HepG2 (cell line): ENCODE data around the gene SLC12A5. TPM values are rescaled to one million over a fixed set of nuclear protein-coding genes. Genes with fewer than 3 reads are reported as not detected.

Source experiments
- ATAC-seq: fragments of 200-7000 bp; cut with Tn5 transposase; 3 replicates; pipeline ENCODE4 v1.9.1; 2020; ENCODE audit warnings: mild to moderate bottlenecking, moderate library complexity
- BruUV-seq: library from RNA; stranded (reverse); fragments of 400-500 nt; replicated peaks from 2 replicates; lab custom pipeline; 2021; lab: Mats Ljungman, UMichigan
- CTCF ChIA-PET: fragments of 300-600 bp; formaldehyde crosslinking; extraction: SDS; loops from one replicate; lab custom pipeline; 2021; ENCODE audit warnings: low total read pairs, inconsistent platforms, low intra/inter-chr PET ratio; lab: Yijun Ruan, JAX
- POLR2A ChIA-PET: fragments of 350-600 bp; sonication (Branson Sonifier 250); formaldehyde crosslinking; loops from one replicate; lab custom pipeline; 2020; ENCODE audit warnings: antibody characterized with exemption, inconsistent platforms; lab: Yijun Ruan, JAX
- DNase-seq: peaks from one replicate; pipeline ENCODE4 v3.0.0-alpha.2; 2015; ENCODE audit warnings: low spot score
- FAIRE-seq: peaks from 3 replicates; lab custom pipeline; 2011; peaks lifted over from hg19 to GRCh38; lab: Jason Lieb, UNC
- H2AFZ ChIP-seq: one replicate; pipeline ENCODE4 v1.6.1; 2011; ENCODE audit warnings: low read length, inconsistent platforms
- H3K27ac ChIP-seq: fragments of 300-600 bp; 3 replicates; pipeline ENCODE4 v1.8.0; 2011; ENCODE audit warnings: mixed run types, mild to moderate bottlenecking, mixed read lengths, low read length, inconsistent platforms; ENCODE audit not compliant: insufficient read depth; ENCODE audit errors: extremely low read length
- H3K27me3 ChIP-seq, 2 experiments: fragments of 200-600 bp in 1 of 2; 2 replicates in 1 of 2; 3 replicates in 1 of 2; pipeline versions ENCODE4 v1.6.0 to v1.8.0; 2011; ENCODE audit warnings: low read length in 2 of 2, mild to moderate bottlenecking in 2 of 2, moderate library complexity in 2 of 2, inconsistent platforms in 1 of 2; ENCODE audit not compliant: insufficient read depth in 2 of 2, control insufficient read depth in 1 of 2
- H3K36me3 ChIP-seq, 2 experiments: fragments of 200-600 bp in 1 of 2; replicated peaks in 1 of 2; 2 replicates in 1 of 2; 3 replicates in 1 of 2; pipeline versions ENCODE4 v1.5.1 to v1.8.0; 2011; ENCODE audit warnings: low read length in 2 of 2, inconsistent platforms in 1 of 2; ENCODE audit not compliant: insufficient read depth in 2 of 2, control insufficient read depth in 1 of 2
- H3K4me1 ChIP-seq: 2 replicates; pipeline ENCODE4 v1.5.1; 2012; ENCODE audit warnings: low read length, inconsistent platforms; ENCODE audit not compliant: insufficient read depth
- H3K4me2 ChIP-seq: 2 replicates; pipeline ENCODE4 v1.6.0; 2011; ENCODE audit warnings: low read depth, low read length, inconsistent platforms
- H3K4me3 ChIP-seq, 3 experiments: fragments of 200-600 bp in 1 of 3; sonication (generic), shearing (Covaris generic) in 1 of 3; replicated peaks in 1 of 3; 2 replicates each; pipeline ENCODE4 v1.5.1; 2011 to 2016; ENCODE audit warnings: low read length in 3 of 3, inconsistent platforms in 2 of 3, low read depth in 2 of 3, mild to moderate bottlenecking in 2 of 3, control low read depth in 1 of 3, mixed read lengths in 1 of 3; ENCODE audit not compliant: insufficient read depth in 1 of 3
- H3K79me2 ChIP-seq: one replicate; pipeline ENCODE4 v1.6.1; 2011; ENCODE audit warnings: low read length, inconsistent platforms; ENCODE audit not compliant: insufficient read depth
- H3K9ac ChIP-seq: 2 replicates; pipeline ENCODE4 v1.6.0; 2011; ENCODE audit warnings: mild to moderate bottlenecking, low read depth, low read length, inconsistent platforms; ENCODE audit not compliant: insufficient read depth
- H3K9me3 ChIP-seq: 2 replicates; pipeline ENCODE4 v1.5.1; 2012; ENCODE audit warnings: mild to moderate bottlenecking, low read length
- H4K20me1 ChIP-seq: 2 replicates; pipeline ENCODE4 v1.6.0; 2011; ENCODE audit warnings: inconsistent platforms, mild to moderate bottlenecking, low read length, moderate library complexity; ENCODE audit not compliant: insufficient read depth
- ATAD3A ChIP-seq: sonication (generic); formaldehyde crosslinking; IDR thresholded peaks from 2 replicates; pipeline ENCODE4 v1.4.0; 2020; ENCODE audit warnings: missing genetic modification reagents
- EZH2 ChIP-seq: conservative IDR thresholded peaks from 2 replicates; pipeline ENCODE4 v1.6.1; 2012; ENCODE audit warnings: mild to moderate bottlenecking, low read depth, low read length, moderate library complexity
- GTF3A ChIP-seq: sonication (generic); formaldehyde crosslinking; conservative IDR thresholded peaks from 2 replicates; pipeline ENCODE4 v1.4.0; 2020; ENCODE audit warnings: mild to moderate bottlenecking, missing genetic modification reagents
- IKZF4 ChIP-seq: sonication (generic); formaldehyde crosslinking; IDR thresholded peaks from 2 replicates; pipeline ENCODE4 v1.5.1; 2020; ENCODE audit warnings: borderline replicate concordance, mild to moderate bottlenecking, low read depth, missing genetic modification reagents; ENCODE audit errors: not compliant biosample characterization
- MTA3 ChIP-seq: sonication (generic); formaldehyde crosslinking; IDR thresholded peaks from 2 replicates; pipeline ENCODE4 v1.4.0; 2020; ENCODE audit warnings: missing genetic modification reagents
- NCOA5 ChIP-seq: sonication (generic); formaldehyde crosslinking; IDR thresholded peaks from 2 replicates; pipeline ENCODE4 v1.4.0; 2020; ENCODE audit warnings: missing genetic modification reagents
- SAP130 ChIP-seq: IDR thresholded peaks from 2 replicates; pipeline ENCODE4 v1.6.1; 2016; ENCODE audit warnings: low read depth
- SRY ChIP-seq: sonication (generic); formaldehyde crosslinking; IDR thresholded peaks from 2 replicates; pipeline ENCODE4 v1.8.0; 2022; ENCODE audit warnings: mild to moderate bottlenecking, missing genetic modification reagents
- WIZ ChIP-seq: sonication (generic); formaldehyde crosslinking; IDR thresholded peaks from 2 replicates; pipeline ENCODE4 v1.5.1; 2020; ENCODE audit warnings: mild to moderate bottlenecking, missing genetic modification reagents
- ZFY ChIP-seq: sonication (generic); formaldehyde crosslinking; IDR thresholded peaks from 2 replicates; pipeline ENCODE4 v1.4.0; 2020; ENCODE audit warnings: missing genetic modification reagents
- ZNF326 ChIP-seq: sonication (generic); formaldehyde crosslinking; IDR thresholded peaks from 2 replicates; pipeline ENCODE4 v1.4.0; 2020; ENCODE audit warnings: missing genetic modification reagents, borderline replicate concordance
- ZNF383 ChIP-seq: sonication (generic); formaldehyde crosslinking; IDR thresholded peaks from 2 replicates; pipeline ENCODE4 v1.4.0; 2020; ENCODE audit warnings: missing genetic modification reagents, mild to moderate bottlenecking, borderline replicate concordance
- ZNF768 ChIP-seq: sonication (generic); formaldehyde crosslinking; IDR thresholded peaks from 2 replicates; pipeline ENCODE4 v1.4.0; 2020; ENCODE audit warnings: missing genetic modification reagents
- ZNF788 ChIP-seq: sonication (generic); formaldehyde crosslinking; IDR thresholded peaks from 2 replicates; pipeline ENCODE4 v1.5.0; 2020; ENCODE audit warnings: mild to moderate bottlenecking, missing genetic modification reagents, borderline replicate concordance
- WGBS: methylation state at CpG from one replicate; pipeline ENCODE4 v1.1.6; 2017; ENCODE audit warnings: low lambda C conversion rate; 5-methylcytosine and 5-hydroxymethylcytosine counted together
- in situ Hi-C: cut with HindIII; loops from 2 replicates; pipeline ENCODE4 v1.10.0; 2017; ENCODE audit warnings: low pct_unique_long_range_greater_than_20kb; ENCODE audit not compliant: extremely low pct_ligation_motif_present
- intact Hi-C: fragments of 100-400 bp; cut with micrococcal nuclease; formaldehyde crosslinking; loops from one replicate; pipeline ENCODE4 v1.10.0; 2022; ENCODE audit not compliant: unreplicated experiment
- polyA plus RNA-seq, 8 experiments: library from polyadenylated mRNA; depleted of rRNA in 3 of 8; stranded (reverse) in 7 of 8; unstranded in 1 of 8; fragments of >200 nt; fragmentation: Illumina TruSeq in 4 of 8; extraction: Trizol in 4 of 8; gene quantifications; 2 replicates each; pipeline versions ENCODE4 v1.2.1 to v1.2.3, GENCODE V29; 2011 to 2016; ENCODE audit warnings: low read depth in 4 of 8, missing spikeins in 1 of 8, mixed read lengths in 1 of 8; ENCODE audit not compliant: insufficient read depth in 1 of 8
- total RNA-seq, 5 experiments: library from RNA; depleted of rRNA; stranded (reverse); fragments of >200 nt; fragmentation: Illumina TruSeq; extraction: Trizol; gene quantifications; 2 replicates each; pipeline ENCODE4 v1.2.3, GENCODE V29; 2016; ENCODE audit warnings: low read depth in 1 of 5
- TF ChIP-seq, protein P1 (sequence below): sonication (generic); formaldehyde crosslinking; conservative IDR thresholded peaks from 2 replicates; pipeline ENCODE4 v1.4.0; 2020; ENCODE audit warnings: missing genetic modification reagents
- TF ChIP-seq, protein P2 (sequence below): IDR thresholded peaks from 2 replicates; pipeline ENCODE4 v1.6.1; 2016; ENCODE audit warnings: control low read depth
- TF ChIP-seq, protein P3 (sequence below): sonication (generic); formaldehyde crosslinking; conservative IDR thresholded peaks from 2 replicates; pipeline ENCODE4 v1.4.0; 2020; ENCODE audit warnings: missing genetic modification reagents
- TF ChIP-seq, protein P4 (sequence below): sonication (generic); formaldehyde crosslinking; IDR thresholded peaks from 2 replicates; pipeline ENCODE4 v1.8.0; 2022; ENCODE audit warnings: missing genetic modification reagents, mild to moderate bottlenecking, borderline replicate concordance
- TF ChIP-seq, protein P5 (sequence below): sonication (generic); formaldehyde crosslinking; IDR thresholded peaks from 2 replicates; pipeline ENCODE4 v1.8.1; 2023; ENCODE audit warnings: missing genetic modification reagents, inconsistent platforms, borderline replicate concordance

SLC12A5 gene
- total and polyA plus RNA-seq, 2 of the 13 experiments (the other 11 are each of a cell fraction or from before 2014, with no cell fraction given): 4.3 to 5.4 TPM

DNA sequence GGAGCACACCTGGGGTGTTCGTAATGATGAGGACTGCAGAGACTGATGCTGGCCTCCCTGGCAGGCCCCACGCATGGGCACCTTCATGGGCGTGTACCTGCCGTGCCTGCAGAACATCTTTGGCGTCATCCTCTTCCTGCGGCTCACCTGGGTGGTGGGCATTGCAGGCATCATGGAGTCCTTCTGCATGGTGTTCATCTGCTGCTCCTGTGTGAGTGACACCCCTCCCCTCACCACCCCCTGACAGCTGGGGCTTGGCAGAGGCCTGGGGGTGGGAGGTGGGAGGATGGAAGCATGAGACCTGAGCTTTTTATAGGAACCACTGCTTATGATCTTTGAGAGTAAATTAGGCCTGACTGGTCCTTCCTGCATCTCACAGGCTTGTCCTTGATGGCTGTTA, 6.7 kb downstream of the SLC12A5 start:
- in situ Hi-C loops: no loop called here
- WGBS: 6% methylated on average over 6 of the region's 6 CpGs

More for the DNA sequence above, 6.7 kb downstream of the SLC12A5 start:
- H3K27me3 ChIP-seq: peaks cover 7 to 29% of the 10 kb centered on the region in 2 experiments
- no peak overlapping the region for H3K9ac ChIP-seq
- TF ChIP-seq, protein P1, sequence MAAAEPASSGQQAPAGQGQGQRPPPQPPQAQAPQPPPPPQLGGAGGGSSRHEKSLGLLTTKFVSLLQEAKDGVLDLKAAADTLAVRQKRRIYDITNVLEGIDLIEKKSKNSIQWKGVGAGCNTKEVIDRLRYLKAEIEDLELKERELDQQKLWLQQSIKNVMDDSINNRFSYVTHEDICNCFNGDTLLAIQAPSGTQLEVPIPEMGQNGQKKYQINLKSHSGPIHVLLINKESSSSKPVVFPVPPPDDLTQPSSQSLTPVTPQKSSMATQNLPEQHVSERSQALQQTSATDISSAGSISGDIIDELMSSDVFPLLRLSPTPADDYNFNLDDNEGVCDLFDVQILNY: no peak
- TF ChIP-seq ZNF326 (CRISPR knock-in tag) (no peak), SAP130 (CRISPR knock-in tag) (no peak), MTA3 (CRISPR knock-in tag) (no peak), ZFY (CRISPR knock-in tag) (no peak), IKZF4 (CRISPR knock-in tag) (no peak), ZNF768 (CRISPR knock-in tag) (no peak), EZH2 (no peak), WIZ (CRISPR knock-in tag) (no peak), SRY (CRISPR knock-in tag) (no peak), ZNF383 (CRISPR knock-in tag) (no peak), NCOA5 (no peak), GTF3A (no peak), ZNF788 (CRISPR knock-in tag) (no peak), ATAD3A (no peak)
- TF ChIP-seq, protein P2, sequence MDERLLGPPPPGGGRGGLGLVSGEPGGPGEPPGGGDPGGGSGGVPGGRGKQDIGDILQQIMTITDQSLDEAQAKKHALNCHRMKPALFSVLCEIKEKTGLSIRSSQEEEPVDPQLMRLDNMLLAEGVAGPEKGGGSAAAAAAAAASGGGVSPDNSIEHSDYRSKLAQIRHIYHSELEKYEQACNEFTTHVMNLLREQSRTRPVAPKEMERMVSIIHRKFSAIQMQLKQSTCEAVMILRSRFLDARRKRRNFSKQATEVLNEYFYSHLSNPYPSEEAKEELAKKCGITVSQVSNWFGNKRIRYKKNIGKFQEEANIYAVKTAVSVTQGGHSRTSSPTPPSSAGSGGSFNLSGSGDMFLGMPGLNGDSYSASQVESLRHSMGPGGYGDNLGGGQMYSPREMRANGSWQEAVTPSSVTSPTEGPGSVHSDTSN (CRISPR knock-in tag): no peak
- TF ChIP-seq, protein P3, sequence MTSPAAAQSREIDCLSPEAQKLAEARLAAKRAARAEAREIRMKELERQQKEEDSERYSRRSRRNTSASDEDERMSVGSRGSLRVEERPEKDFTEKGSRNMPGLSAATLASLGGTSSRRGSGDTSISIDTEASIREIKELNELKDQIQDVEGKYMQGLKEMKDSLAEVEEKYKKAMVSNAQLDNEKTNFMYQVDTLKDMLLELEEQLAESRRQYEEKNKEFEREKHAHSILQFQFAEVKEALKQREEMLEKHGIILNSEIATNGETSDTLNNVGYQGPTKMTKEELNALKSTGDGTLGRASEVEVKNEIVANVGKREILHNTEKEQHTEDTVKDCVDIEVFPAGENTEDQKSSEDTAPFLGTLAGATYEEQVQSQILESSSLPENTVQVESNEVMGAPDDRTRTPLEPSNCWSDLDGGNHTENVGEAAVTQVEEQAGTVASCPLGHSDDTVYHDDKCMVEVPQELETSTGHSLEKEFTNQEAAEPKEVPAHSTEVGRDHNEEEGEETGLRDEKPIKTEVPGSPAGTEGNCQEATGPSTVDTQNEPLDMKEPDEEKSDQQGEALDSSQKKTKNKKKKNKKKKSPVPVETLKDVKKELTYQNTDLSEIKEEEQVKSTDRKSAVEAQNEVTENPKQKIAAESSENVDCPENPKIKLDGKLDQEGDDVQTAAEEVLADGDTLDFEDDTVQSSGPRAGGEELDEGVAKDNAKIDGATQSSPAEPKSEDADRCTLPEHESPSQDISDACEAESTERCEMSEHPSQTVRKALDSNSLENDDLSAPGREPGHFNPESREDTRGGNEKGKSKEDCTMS: no peak
- TF ChIP-seq, protein P4, sequence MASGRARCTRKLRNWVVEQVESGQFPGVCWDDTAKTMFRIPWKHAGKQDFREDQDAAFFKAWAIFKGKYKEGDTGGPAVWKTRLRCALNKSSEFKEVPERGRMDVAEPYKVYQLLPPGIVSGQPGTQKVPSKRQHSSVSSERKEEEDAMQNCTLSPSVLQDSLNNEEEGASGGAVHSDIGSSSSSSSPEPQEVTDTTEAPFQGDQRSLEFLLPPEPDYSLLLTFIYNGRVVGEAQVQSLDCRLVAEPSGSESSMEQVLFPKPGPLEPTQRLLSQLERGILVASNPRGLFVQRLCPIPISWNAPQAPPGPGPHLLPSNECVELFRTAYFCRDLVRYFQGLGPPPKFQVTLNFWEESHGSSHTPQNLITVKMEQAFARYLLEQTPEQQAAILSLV (CRISPR knock-in tag): no peak
- TF ChIP-seq, protein P5, sequence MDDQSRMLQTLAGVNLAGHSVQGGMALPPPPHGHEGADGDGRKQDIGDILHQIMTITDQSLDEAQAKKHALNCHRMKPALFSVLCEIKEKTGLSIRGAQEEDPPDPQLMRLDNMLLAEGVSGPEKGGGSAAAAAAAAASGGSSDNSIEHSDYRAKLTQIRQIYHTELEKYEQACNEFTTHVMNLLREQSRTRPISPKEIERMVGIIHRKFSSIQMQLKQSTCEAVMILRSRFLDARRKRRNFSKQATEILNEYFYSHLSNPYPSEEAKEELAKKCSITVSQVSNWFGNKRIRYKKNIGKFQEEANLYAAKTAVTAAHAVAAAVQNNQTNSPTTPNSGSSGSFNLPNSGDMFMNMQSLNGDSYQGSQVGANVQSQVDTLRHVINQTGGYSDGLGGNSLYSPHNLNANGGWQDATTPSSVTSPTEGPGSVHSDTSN (CRISPR knock-in tag): no peak
- no TSS peak for BruUV-seq
- intact Hi-C loops: no loop called here
- no peak overlapping the region for H2AFZ ChIP-seq
- ATAC-seq: no peak
- no peak overlapping the region for H3K27ac ChIP-seq
- no peaks in the 10 kb centered on the region for H3K4me1 ChIP-seq
- H3K36me3 ChIP-seq: no peaks in the 10 kb centered on the region
- POLR2A ChIA-PET: no interaction called here
- CTCF ChIA-PET: no interaction called here
- H3K9me3 ChIP-seq: no peaks in the 10 kb centered on the region
- no peak for FAIRE-seq
- no peaks in the 10 kb centered on the region for H3K79me2 ChIP-seq
- DNase-seq: no peak
- no peak overlapping the region for H3K4me3 ChIP-seq
- H4K20me1 ChIP-seq: peaks cover 14% of the 10 kb centered on the region; the same call in 1 of the 2 replicates
- H3K4me2 ChIP-seq: no peak overlapping the region
